CD4-positive, CD25-positive, alpha-beta regulatory T cell (primary cell): ENCODE measurements around the gene QARS1. TPM values are rescaled to one million over a fixed set of nuclear protein-coding genes. Genes with fewer than 3 reads are reported as not detected.

Source experiments
- ATAC-seq, 2 donors: fragments of 150-1000 bp; cut with Tn5 transposase; one replicate each; pipeline ENCODE4 v1.10.0; 2021; ENCODE audit warnings: low read depth in 2 of 2, moderate number of reproducible peaks in 2 of 2, moderate library complexity in 1 of 2
- DNase-seq, 3 donors: peaks; one replicate each; pipeline versions ENCODE4 v3.0.0 to v3.0.0-alpha.2; 2012 to 2022; ENCODE audit warnings: mixed read lengths in 1 of 3
- H3K27ac ChIP-seq: one replicate; pipeline ENCODE4 v1.7.0; 2013; ENCODE audit warnings: mild to moderate bottlenecking, low read length; ENCODE audit not compliant: insufficient read depth, poor library complexity, severe bottlenecking
- H3K27me3 ChIP-seq: one replicate; pipeline ENCODE4 v1.7.0; 2013; ENCODE audit warnings: low read length; ENCODE audit not compliant: control insufficient read depth, insufficient read depth
- H3K36me3 ChIP-seq: one replicate; pipeline ENCODE4 v1.7.0; 2013; ENCODE audit warnings: mild to moderate bottlenecking, low read length, moderate library complexity; ENCODE audit not compliant: control insufficient read depth, insufficient read depth
- H3K4me1 ChIP-seq: 2 replicates; pipeline ENCODE4 v1.7.0; 2013; ENCODE audit warnings: mild to moderate bottlenecking, low read length; ENCODE audit not compliant: insufficient read depth, control insufficient read depth, poor library complexity, severe bottlenecking
- H3K4me3 ChIP-seq: one replicate; pipeline ENCODE4 v1.7.0; 2013; ENCODE audit warnings: low read depth, mild to moderate bottlenecking, low read length, moderate library complexity
- H3K9me3 ChIP-seq, 2 experiments: 1 replicate in 1 of 2; 2 replicates in 1 of 2; pipeline ENCODE4 v1.7.0; 2013; ENCODE audit warnings: low read length in 2 of 2, mild to moderate bottlenecking in 1 of 2, moderate library complexity in 1 of 2; ENCODE audit not compliant: control insufficient read depth in 2 of 2
- H3K27ac Mint-ChIP-seq, 3 donors: one replicate each; pipeline ENCODE4 v1.8.0; 2020 to 2022; ENCODE audit warnings: mild to moderate bottlenecking in 3 of 3, mixed read lengths in 3 of 3, moderate library complexity in 2 of 3
- H3K27me3 Mint-ChIP-seq: one replicate; pipeline ENCODE4 v1.8.0; 2022; ENCODE audit warnings: mild to moderate bottlenecking, mixed read lengths
- H3K36me3 Mint-ChIP-seq: one replicate; pipeline ENCODE4 v1.8.0; 2020; ENCODE audit warnings: mixed read lengths
- H3K4me1 Mint-ChIP-seq, 4 donors: one replicate each; pipeline ENCODE4 v1.8.0; 2020 to 2022; ENCODE audit warnings: mixed read lengths in 4 of 4, mild to moderate bottlenecking in 1 of 4
- H3K4me3 Mint-ChIP-seq, 4 donors: one replicate each; pipeline ENCODE4 v1.8.0; 2020 to 2022; ENCODE audit warnings: mild to moderate bottlenecking in 4 of 4, mixed read lengths in 4 of 4, moderate library complexity in 3 of 4
- H3K9me3 Mint-ChIP-seq, 7 donors: one replicate each; pipeline ENCODE4 v1.8.0; 2020 to 2022; ENCODE audit warnings: mixed read lengths in 7 of 7, mild to moderate bottlenecking in 3 of 7, moderate library complexity in 2 of 7
- polyA plus RNA-seq, 4 donors: library from polyadenylated mRNA; unstranded; fragments of 300-500 nt; fragmentation: Illumina TruSeq; gene quantifications; one replicate each; pipeline ENCODE4 v1.2.3, GENCODE V29; 2021
- total RNA-seq: library from RNA; stranded (reverse); gene quantifications from one replicate; pipeline ENCODE4 v1.2.3, GENCODE V29; 2022

Gene QARS1
- total and polyA plus RNA-seq, 5 donors from 2014 or later, result 102 to 224 (median 134) TPM

DNA sequence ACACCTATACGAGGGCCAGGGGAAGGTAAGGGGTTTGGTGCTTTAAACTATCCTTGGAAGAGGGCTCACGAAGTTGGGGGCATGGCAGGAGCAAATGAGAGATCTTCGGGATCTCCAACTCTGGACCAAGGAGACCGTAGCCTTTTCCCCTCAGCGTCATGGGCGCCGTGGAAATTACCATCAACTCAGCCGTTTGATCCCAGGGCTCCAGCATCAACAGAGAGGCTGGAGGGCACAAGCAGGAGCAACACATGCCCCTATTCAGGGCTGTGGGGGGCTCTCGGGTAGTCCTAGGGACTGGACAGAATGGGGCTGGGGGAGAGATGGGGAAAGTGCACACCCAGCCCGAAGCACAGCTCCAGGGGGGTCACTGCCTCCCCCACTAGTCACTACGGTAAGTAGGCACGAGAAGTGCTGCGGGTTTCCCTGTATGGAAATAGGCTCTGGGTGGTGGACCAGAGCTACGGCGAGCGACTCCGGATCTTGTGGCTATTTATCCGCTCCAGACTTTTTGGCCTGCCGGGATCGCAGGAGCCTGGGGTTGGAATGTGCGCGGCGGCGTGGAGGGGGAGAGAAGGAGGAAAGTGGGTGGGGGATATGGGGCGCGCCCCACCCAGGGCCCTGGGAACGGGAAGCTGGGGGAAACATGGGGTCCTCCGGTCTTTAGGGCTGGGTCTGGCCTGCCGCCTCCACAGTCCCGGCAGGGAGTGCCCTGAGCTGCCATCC, 28.8 kb upstream of the QARS1 start:
- H3K4me1 Mint-ChIP-seq, result no peaks in the 10 kb centered on the region
- Histone ChIP-seq H3K27me3 (peaks cover 2% of the 10 kb centered on the region), H3K4me3 (no peak overlapping the region), H3K9me3 (no peaks in the 10 kb centered on the region), H3K27ac (no peak overlapping the region), H3K4me1 (no peaks in the 10 kb centered on the region), H3K36me3 (no peaks in the 10 kb centered on the region)
- no peaks in the 10 kb centered on the region for H3K36me3 Mint-ChIP-seq
- ATAC-seq (no peak), DNase-seq (no peak)
- H3K27me3 Mint-ChIP-seq, result peaks cover 25% of the 10 kb centered on the region
- no peak overlapping the region for H3K27ac Mint-ChIP-seq
- no peak overlapping the region for H3K4me3 Mint-ChIP-seq
- H3K9me3 Mint-ChIP-seq, result peaks cover 0 to 2% (median 0%) of the 10 kb centered on the region in 7 donors

DNA sequence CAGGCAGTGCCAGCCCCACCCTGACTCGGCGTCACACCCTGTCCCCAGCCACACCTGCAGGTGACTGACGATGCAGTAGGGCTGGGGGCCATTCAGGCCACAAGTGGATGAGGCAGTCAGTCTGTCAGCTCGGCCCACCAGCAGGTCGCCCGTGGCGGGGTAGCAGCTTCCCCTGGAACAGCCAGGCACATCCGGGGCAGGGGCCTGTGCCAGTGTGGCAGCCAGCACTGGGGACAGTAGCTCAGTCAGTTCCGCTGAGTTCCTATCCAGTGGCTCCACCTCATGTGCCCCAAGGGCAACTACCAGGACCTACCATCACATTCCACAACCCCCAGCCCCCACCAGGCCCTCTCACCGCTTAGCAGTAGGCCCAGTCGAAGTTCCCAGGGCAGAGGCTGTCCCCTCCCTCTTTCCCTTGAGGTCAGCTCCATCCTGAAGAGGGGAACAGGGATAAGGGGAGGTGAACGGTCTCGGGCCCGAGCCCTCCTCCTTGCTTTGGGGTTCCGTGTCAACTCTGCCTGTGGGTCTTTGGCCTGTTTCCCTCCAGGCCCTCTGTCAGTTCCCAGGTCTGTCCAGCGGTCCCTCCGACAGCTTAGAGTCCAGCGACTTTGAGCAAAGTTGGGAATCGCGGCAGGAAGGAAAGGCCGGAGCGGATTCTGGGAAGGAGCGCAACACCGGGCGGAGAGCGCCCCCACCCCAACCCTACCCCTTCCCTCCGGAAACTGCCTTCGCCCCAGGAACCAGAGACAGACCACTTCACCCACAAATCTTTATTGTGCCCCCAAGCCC, 28.1 kb upstream of the QARS1 start, which contains the start of gene LAMB2:
Gene LAMB2 (minus strand): TSS at position 614 of the 789 bp plus-strand sequence. CDS start 183 bp downstream, at position 431.
- peaks cover 22% of the 10 kb centered on the region for H3K27me3 Mint-ChIP-seq
- H3K9me3 Mint-ChIP-seq, result peaks cover 0 to 2% (median 0%) of the 10 kb centered on the region in 7 donors
- ATAC-seq, result no peak
- H3K27ac Mint-ChIP-seq, result no peak within 1 kb of the TSS
- Histone ChIP-seq H3K4me1 (no peaks in the 10 kb centered on the region), H3K27me3 (peaks cover 2% of the 10 kb centered on the region), H3K4me3 (no peak within 1 kb of the TSS), H3K36me3 (no peaks in the 10 kb centered on the region), H3K9me3 (no peaks in the 10 kb centered on the region), H3K27ac (no peak within 1 kb of the TSS)
- H3K36me3 Mint-ChIP-seq, result no peaks in the 10 kb centered on the region
- DNase-seq, result no peak
- no peak within 1 kb of the TSS for H3K4me3 Mint-ChIP-seq
- H3K4me1 Mint-ChIP-seq, result no peaks in the 10 kb centered on the region

DNA sequence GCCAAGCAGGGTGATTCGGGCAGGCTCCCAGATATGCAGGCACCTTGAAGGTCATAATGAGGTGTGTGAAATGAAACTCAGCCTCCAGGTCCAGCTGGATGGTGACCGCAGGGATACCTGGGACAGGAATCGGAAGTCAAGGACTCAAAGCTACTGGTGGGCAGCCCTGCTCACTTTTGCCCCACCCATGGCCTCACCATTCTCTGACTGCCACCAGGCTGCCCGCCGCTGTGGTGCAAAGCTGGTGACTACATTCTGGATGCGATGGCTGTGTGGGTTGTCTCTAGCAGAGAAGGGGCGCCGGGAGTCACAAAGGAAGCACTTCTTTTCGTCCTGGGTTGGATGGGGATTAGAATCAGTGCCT, 27.5 kb upstream of the QARS1 start:
- peaks cover 0 to 4% (median 0%) of the 10 kb centered on the region in 7 donors for H3K9me3 Mint-ChIP-seq
- Histone ChIP-seq H3K27ac (no peak overlapping the region), H3K4me1 (no peaks in the 10 kb centered on the region), H3K9me3 (no peaks in the 10 kb centered on the region), H3K36me3 (no peaks in the 10 kb centered on the region), H3K4me3 (no peak overlapping the region), H3K27me3 (peaks cover 2% of the 10 kb centered on the region)
- H3K4me3 Mint-ChIP-seq, result no peak overlapping the region
- ATAC-seq, result no peak
- DNase-seq, result no peak
- H3K4me1 Mint-ChIP-seq, result no peaks in the 10 kb centered on the region
- no peak overlapping the region for H3K27ac Mint-ChIP-seq
- peaks cover 18% of the 10 kb centered on the region for H3K27me3 Mint-ChIP-seq
- H3K36me3 Mint-ChIP-seq, result no peaks in the 10 kb centered on the region

DNA sequence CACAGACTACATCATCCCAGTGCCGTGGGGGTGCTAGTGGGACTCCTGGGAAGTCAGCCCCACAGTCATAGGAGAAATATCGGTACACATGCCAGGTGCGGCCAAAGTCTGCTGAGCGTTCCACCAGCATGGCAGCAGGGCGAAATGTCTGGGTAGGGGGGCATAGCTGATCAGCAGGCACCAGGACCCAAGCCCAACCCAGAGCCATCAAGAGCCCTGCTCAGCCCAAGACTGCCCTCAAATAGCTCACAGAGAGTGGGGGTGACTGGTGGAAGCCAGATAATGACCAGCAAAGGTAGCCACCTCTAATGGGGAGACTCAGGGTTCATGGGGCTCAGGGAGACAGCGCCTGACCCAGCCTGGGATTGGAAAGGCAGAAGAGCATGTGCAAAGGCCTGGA, 27.0 kb upstream of the QARS1 start:
- H3K4me3 Mint-ChIP-seq, result no peak overlapping the region

DNA sequence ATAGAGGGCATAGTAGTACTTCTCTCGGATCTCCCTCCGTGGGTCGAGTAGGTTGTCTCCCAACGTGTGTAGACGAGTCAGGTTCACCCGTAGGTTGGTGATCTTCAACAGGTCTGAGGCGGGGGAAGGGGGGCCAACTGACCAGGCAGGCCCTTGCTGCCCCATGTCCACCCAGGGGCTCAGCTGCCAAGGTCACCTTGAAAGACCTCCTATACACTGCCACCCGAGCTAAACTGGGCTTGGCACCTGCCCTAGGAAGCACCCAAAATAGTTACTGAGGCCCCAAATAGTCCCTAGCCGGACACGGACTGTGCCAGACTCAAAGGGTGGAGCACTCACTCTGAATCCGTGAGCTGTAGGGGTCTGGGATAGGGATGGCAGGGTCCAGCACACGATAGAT, 26.5 kb upstream of the QARS1 start:
- H3K4me1 ChIP-seq, result no peaks in the 10 kb centered on the region
- ATAC-seq, result no peak
- no peaks in the 10 kb centered on the region for H3K9me3 ChIP-seq
- Mint-ChIP-seq H3K27me3 (peaks cover 18% of the 10 kb centered on the region), H3K4me1 (no peaks in the 10 kb centered on the region), H3K9me3 (peaks cover 0 to 4% (median 0%) of the 10 kb centered on the region in 7 donors), H3K4me3 (no peak overlapping the region), H3K27ac (no peak overlapping the region), H3K36me3 (no peaks in the 10 kb centered on the region)
- H3K4me3 ChIP-seq, result no peak overlapping the region
- H3K27me3 ChIP-seq, result peaks cover 2% of the 10 kb centered on the region
- H3K27ac ChIP-seq, result no peak overlapping the region
- no peak for DNase-seq
- no peaks in the 10 kb centered on the region for H3K36me3 ChIP-seq

More for the DNA sequence above, 27.0 kb upstream of the QARS1 start:
- peaks cover 2% of the 10 kb centered on the region for H3K27me3 ChIP-seq
- H3K4me1 ChIP-seq, result no peaks in the 10 kb centered on the region
- peaks cover 0 to 4% (median 0%) of the 10 kb centered on the region in 7 donors for H3K9me3 Mint-ChIP-seq
- no peak overlapping the region for H3K4me3 ChIP-seq
- no peak overlapping the region for H3K27ac ChIP-seq
- DNase-seq (no peak), ATAC-seq (no peak)
- H3K27me3 Mint-ChIP-seq, result peaks cover 18% of the 10 kb centered on the region
- no peaks in the 10 kb centered on the region for H3K36me3 Mint-ChIP-seq
- no peak overlapping the region for H3K27ac Mint-ChIP-seq
- H3K4me1 Mint-ChIP-seq, result no peaks in the 10 kb centered on the region
- no peaks in the 10 kb centered on the region for H3K9me3 ChIP-seq
- H3K36me3 ChIP-seq, result no peaks in the 10 kb centered on the region

DNA sequence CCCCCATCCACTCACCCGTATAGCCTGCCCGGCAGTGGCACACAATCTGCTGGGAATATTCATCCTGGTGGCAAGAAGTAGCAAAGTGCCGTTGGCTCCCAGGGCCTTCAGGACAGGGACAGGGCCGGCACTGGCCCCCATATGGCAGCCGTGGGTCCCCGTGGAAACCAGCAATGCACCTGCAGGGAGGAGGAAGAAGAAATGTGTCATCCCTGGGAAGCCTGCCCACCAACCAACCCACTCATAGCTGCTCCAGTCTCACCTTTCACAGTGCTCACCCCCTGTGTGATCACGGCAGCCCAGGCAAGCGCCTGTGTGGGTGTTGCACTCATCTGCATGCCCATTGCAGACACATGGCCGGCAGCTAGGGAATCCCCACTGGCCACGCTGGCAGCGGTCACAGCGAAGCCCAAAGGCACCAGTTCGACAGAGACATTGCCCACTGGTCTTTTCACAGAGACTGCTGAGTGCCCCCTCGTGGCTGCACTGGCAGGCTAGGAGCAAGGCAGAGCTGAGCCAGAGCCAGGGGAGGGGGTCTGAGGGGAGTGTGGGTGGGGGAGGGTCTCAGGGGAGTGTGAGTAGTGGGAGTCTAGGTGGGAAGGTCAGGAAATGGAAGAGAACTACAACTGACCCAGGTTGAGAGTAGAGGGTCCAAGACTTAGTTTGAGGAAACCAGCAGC, 20.6 kb upstream of the QARS1 start:
- Histone ChIP-seq H3K36me3 (no peaks in the 10 kb centered on the region), H3K4me1 (peaks cover 12% of the 10 kb centered on the region), H3K9me3 (no peaks in the 10 kb centered on the region), H3K27ac (no peak overlapping the region), H3K4me3 (no peak overlapping the region), H3K27me3 (no peaks in the 10 kb centered on the region)
- no peak for ATAC-seq
- H3K4me3 Mint-ChIP-seq, result no peak overlapping the region
- H3K27ac Mint-ChIP-seq, result peak overlapping the region in 1 of 3 donors; percentile 49
- peaks cover 0 to 5% (median under 1%) of the 10 kb centered on the region in 4 donors for H3K4me1 Mint-ChIP-seq
- DNase-seq, result no peak
- no peaks in the 10 kb centered on the region for H3K36me3 Mint-ChIP-seq
- H3K9me3 Mint-ChIP-seq, result peaks cover 0 to 2% (median 0%) of the 10 kb centered on the region in 7 donors
- H3K27me3 Mint-ChIP-seq, result peaks cover 1% of the 10 kb centered on the region

DNA sequence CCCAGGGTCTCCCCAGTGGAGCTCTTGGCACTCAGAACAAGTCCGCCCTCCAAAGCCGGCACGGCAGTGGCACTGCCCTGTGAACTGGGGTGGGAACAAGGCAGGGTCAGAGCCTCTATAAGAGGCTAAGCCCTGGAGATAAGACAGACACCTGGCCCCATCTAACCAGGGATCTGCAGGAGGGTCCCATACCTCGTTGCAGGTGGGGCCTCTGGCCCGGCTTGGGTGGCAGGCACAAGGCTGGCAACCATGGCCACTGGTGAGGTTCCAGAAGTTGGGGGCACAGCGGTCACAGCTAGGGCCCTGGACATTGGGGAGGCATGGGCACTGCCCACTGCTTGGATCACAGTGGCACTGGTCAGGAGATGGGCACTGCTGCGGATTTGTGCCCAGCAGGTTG, 19.6 kb upstream of the QARS1 start:
- Mint-ChIP-seq H3K4me3 (no peak overlapping the region), H3K36me3 (no peaks in the 10 kb centered on the region), H3K4me1 (peaks cover 0 to 13% (median 5%) of the 10 kb centered on the region in 4 donors), H3K9me3 (peaks cover 0 to 2% (median 0%) of the 10 kb centered on the region in 7 donors), H3K27ac (no peak overlapping the region), H3K27me3 (peaks cover 5% of the 10 kb centered on the region)
- Histone ChIP-seq H3K27me3 (no peaks in the 10 kb centered on the region), H3K4me1 (peaks cover 21% of the 10 kb centered on the region), H3K4me3 (no peak overlapping the region), H3K36me3 (no peaks in the 10 kb centered on the region), H3K27ac (no peak overlapping the region), H3K9me3 (no peaks in the 10 kb centered on the region)
- DNase-seq, result no peak
- no peak for ATAC-seq
